ENCODE measurements around the gene TCF25. TPM values are rescaled to one million over a fixed set of nuclear protein-coding genes. Genes with fewer than 3 reads are reported as not detected.
"Not testable (repeated sequence)": the region's sequence is repeated elsewhere in the genome, so short reads cannot be mapped to it uniquely, and the experiment has no call there.

Gene TCF25
- total RNA-seq, 5 donors from 2014 or later (not counting 1 experiment from before 2014, with no cell fraction given) = 289 to 400 (median 322) TPM

GRCh38 chr16:89934611-89935553 is 61.5 kb downstream of the TCF25 start:
- no peak overlapping the region for H3K27ac ChIP-seq (ENCODE audit: low read length)
- Mint-ChIP-seq H3K27me3 (peaks cover 3 to 25% of the 10 kb centered on the region in 2 donors), H3K9me3 (no peaks in the 10 kb centered on the region), H3K27ac (no peak overlapping the region), H3K4me3 (no peak overlapping the region), H3K36me3 (no peaks in the 10 kb centered on the region), H3K4me1 (no peaks in the 10 kb centered on the region)
- WGBS (ENCODE audit: insufficient coverage) = 94% methylated on average over 50 of the region's 61 CpGs
- ATAC-seq (replicated peaks in 1 of 4) (no peak), DNase-seq (no peak)
- ChIA-PET CTCF (interaction anchor here in 1 of 2 donors (0.6 kb wide), 1 partner anchor 28 kb away, joined by 4 read pairs; no protein-coding TSS in a partner anchor), POLR2A (no interaction called here)
- peaks cover 0 to 38% of the 10 kb centered on the region in 2 experiments for H3K27me3 ChIP-seq (replicated peaks in 1 of 2; ENCODE audit: control insufficient read depth in 2 of 2, extremely low read depth in 1 of 2, insufficient read depth in 2 of 2, low read length in 1 of 2)
- no peak overlapping the region for H3K4me3 ChIP-seq (ENCODE audit: control insufficient read depth in 1 of 2, extremely low read depth in 1 of 2, low read length in 1 of 2)
- no peaks in the 10 kb centered on the region for H3K4me1 ChIP-seq (ENCODE audit: control insufficient read depth in 1 of 2, extremely low read depth in 1 of 2, insufficient read depth in 2 of 2, low read length in 2 of 2)
- no peaks in the 10 kb centered on the region for H3K36me3 ChIP-seq (ENCODE audit: control insufficient read depth in 2 of 2, extremely low read depth in 1 of 2, insufficient read depth in 1 of 2, low read length in 1 of 2)
- no peaks in the 10 kb centered on the region for H3K9me3 ChIP-seq

DNA sequence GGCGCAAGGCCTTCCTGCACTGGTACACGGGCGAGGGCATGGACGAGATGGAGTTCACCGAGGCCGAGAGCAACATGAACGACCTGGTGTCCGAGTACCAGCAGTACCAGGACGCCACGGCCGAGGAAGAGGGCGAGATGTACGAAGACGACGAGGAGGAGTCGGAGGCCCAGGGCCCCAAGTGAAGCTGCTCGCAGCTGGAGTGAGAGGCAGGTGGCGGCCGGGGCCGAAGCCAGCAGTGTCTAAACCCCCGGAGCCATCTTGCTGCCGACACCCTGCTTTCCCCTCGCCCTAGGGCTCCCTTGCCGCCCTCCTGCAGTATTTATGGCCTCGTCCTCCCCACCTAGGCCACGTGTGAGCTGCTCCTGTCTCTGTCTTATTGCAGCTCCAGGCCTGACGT is 62.2 kb downstream of the TCF25 start:
- DNase-seq; H3K4me3 ChIP-seq (ENCODE audit: control insufficient read depth in 1 of 2, extremely low read depth in 1 of 2, low read length in 1 of 2); H3K9me3 ChIP-seq; H3K4me1 Mint-ChIP-seq; H3K4me1 ChIP-seq (ENCODE audit: control insufficient read depth in 1 of 2, extremely low read depth in 1 of 2, insufficient read depth in 2 of 2, low read length in 2 of 2); H3K36me3 Mint-ChIP-seq; H3K36me3 ChIP-seq (ENCODE audit: control insufficient read depth in 2 of 2, extremely low read depth in 1 of 2, insufficient read depth in 1 of 2, low read length in 1 of 2); H3K27ac ChIP-seq (ENCODE audit: low read length); ATAC-seq (replicated peaks in 1 of 4); H3K9me3 Mint-ChIP-seq; H3K4me3 Mint-ChIP-seq; POLR2A ChIA-PET; H3K27ac Mint-ChIP-seq: not testable (repeated sequence)
- peaks cover 0 to 18% of the 10 kb centered on the region in 2 donors for H3K27me3 Mint-ChIP-seq
- H3K27me3 ChIP-seq (replicated peaks in 1 of 2; ENCODE audit: control insufficient read depth in 2 of 2, extremely low read depth in 1 of 2, insufficient read depth in 2 of 2, low read length in 1 of 2) = peaks cover 0 to 32% of the 10 kb centered on the region in 2 experiments
- WGBS (ENCODE audit: insufficient coverage) = 93% methylated on average over 20 of the region's 27 CpGs
- CTCF ChIA-PET = interaction anchor here in 1 of 2 donors (0.6 kb wide), 1 partner anchor 29 kb away, joined by 4 read pairs; no protein-coding TSS in a partner anchor

GRCh38 chr16:89936034-89936433 is 62.6 kb downstream of the TCF25 start:
- Mint-ChIP-seq H3K4me1 (no peaks in the 10 kb centered on the region), H3K36me3 (no peaks in the 10 kb centered on the region), H3K27ac (no peak overlapping the region), H3K27me3 (peaks cover 0 to 14% of the 10 kb centered on the region in 2 donors), H3K4me3 (no peak overlapping the region), H3K9me3 (no peaks in the 10 kb centered on the region)
- Histone ChIP-seq H3K9me3 (no peaks in the 10 kb centered on the region), H3K27ac (ENCODE audit: low read length) (no peak overlapping the region), H3K4me3 (ENCODE audit: control insufficient read depth in 1 of 2, extremely low read depth in 1 of 2, low read length in 1 of 2) (no peak overlapping the region), H3K27me3 (replicated peaks in 1 of 2; ENCODE audit: control insufficient read depth in 2 of 2, extremely low read depth in 1 of 2, insufficient read depth in 2 of 2, low read length in 1 of 2) (peaks cover 0 to 30% of the 10 kb centered on the region in 2 experiments), H3K36me3 (ENCODE audit: control insufficient read depth in 2 of 2, extremely low read depth in 1 of 2, insufficient read depth in 1 of 2, low read length in 1 of 2) (no peaks in the 10 kb centered on the region), H3K4me1 (ENCODE audit: control insufficient read depth in 1 of 2, extremely low read depth in 1 of 2, insufficient read depth in 2 of 2, low read length in 2 of 2) (no peaks in the 10 kb centered on the region)
- WGBS (ENCODE audit: insufficient coverage) = 75% methylated on average over 10 of the region's 13 CpGs
- ATAC-seq (replicated peaks in 1 of 4) = no peak
- ChIA-PET CTCF (no interaction called here), POLR2A (no interaction called here)
- no peak for DNase-seq

DNA sequence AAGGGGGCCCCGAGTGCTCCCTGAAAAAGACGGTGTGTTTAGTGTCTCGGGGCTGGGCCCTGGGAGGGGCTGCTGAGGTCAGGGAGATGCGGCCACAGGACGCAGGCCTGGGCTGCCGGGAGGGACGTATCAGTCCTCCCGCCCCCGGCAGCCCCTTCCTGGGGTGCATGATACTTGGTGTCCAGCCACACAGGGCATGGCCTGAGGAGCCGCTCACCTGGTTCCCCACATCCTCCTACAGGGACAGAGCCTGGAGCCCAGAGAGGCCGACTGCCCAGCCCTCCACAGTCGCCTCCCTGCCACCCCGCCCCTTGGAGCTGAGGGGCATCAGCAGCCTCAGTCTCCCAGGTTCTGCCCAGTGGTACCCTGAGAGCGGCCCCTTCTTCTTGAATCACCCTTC is 63.1 kb downstream of the TCF25 start:
- ATAC-seq (replicated peaks in 1 of 4) (no peak), DNase-seq (no peak)
- Mint-ChIP-seq H3K36me3 (no peaks in the 10 kb centered on the region), H3K27ac (no peak overlapping the region), H3K9me3 (no peaks in the 10 kb centered on the region), H3K27me3 (peaks cover 0 to 10% of the 10 kb centered on the region in 2 donors), H3K4me3 (no peak overlapping the region), H3K4me1 (no peaks in the 10 kb centered on the region)
- peaks cover 0 to 26% of the 10 kb centered on the region in 2 experiments for H3K27me3 ChIP-seq (replicated peaks in 1 of 2; ENCODE audit: control insufficient read depth in 2 of 2, extremely low read depth in 1 of 2, insufficient read depth in 2 of 2, low read length in 1 of 2)
- H3K9me3 ChIP-seq = no peaks in the 10 kb centered on the region
- 91% methylated on average over 12 of the region's 14 CpGs for WGBS (ENCODE audit: insufficient coverage)
- ChIA-PET POLR2A (no interaction called here), CTCF (no interaction called here)
- no peak overlapping the region for H3K4me3 ChIP-seq (ENCODE audit: control insufficient read depth in 1 of 2, extremely low read depth in 1 of 2, low read length in 1 of 2)
- no peak overlapping the region for H3K27ac ChIP-seq (ENCODE audit: low read length)
- no peaks in the 10 kb centered on the region for H3K4me1 ChIP-seq (ENCODE audit: control insufficient read depth in 1 of 2, extremely low read depth in 1 of 2, insufficient read depth in 2 of 2, low read length in 2 of 2)
- H3K36me3 ChIP-seq (ENCODE audit: control insufficient read depth in 2 of 2, extremely low read depth in 1 of 2, insufficient read depth in 1 of 2, low read length in 1 of 2) = no peaks in the 10 kb centered on the region

DNA sequence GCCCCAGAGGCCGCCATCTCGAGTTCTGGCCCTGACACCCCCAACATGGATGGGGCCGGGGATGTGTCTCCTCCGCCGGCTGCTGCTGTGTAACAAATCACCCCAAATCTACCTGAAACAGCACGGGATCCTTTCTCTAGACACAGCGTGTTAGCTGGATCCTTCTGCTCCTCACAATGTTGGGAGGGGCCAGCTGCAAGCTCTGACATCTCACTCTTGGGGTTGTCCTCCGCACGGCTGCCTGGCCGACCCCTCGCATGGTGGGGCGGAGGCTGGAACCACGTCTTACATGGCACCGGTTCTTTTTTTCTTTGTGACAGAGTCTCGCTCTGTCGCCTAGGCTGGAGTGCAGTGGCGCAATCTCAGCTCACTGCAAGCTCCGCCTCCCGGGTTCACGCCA is 63.6 kb downstream of the TCF25 start:
- Mint-ChIP-seq H3K27me3 (peaks cover 0 to 12% of the 10 kb centered on the region in 2 donors), H3K9me3 (no peaks in the 10 kb centered on the region), H3K4me1 (no peaks in the 10 kb centered on the region), H3K27ac (no peak overlapping the region), H3K4me3 (no peak overlapping the region), H3K36me3 (no peaks in the 10 kb centered on the region)
- H3K27me3 ChIP-seq (replicated peaks in 1 of 2; ENCODE audit: control insufficient read depth in 2 of 2, extremely low read depth in 1 of 2, insufficient read depth in 2 of 2, low read length in 1 of 2) = peaks cover 0 to 22% of the 10 kb centered on the region in 2 experiments
- no peaks in the 10 kb centered on the region for H3K36me3 ChIP-seq (ENCODE audit: control insufficient read depth in 2 of 2, extremely low read depth in 1 of 2, insufficient read depth in 1 of 2, low read length in 1 of 2)
- POLR2A ChIA-PET = no interaction called here
- ATAC-seq (replicated peaks in 1 of 4) = no peak
- DNase-seq = no peak
- WGBS (ENCODE audit: insufficient coverage) = 90% methylated on average over 14 of the region's 20 CpGs
- CTCF ChIA-PET = no interaction called here
- H3K4me1 ChIP-seq (ENCODE audit: control insufficient read depth in 1 of 2, extremely low read depth in 1 of 2, insufficient read depth in 2 of 2, low read length in 2 of 2) = no peaks in the 10 kb centered on the region
- no peak overlapping the region for H3K27ac ChIP-seq (ENCODE audit: low read length)
- no peak overlapping the region for H3K4me3 ChIP-seq (ENCODE audit: control insufficient read depth in 1 of 2, extremely low read depth in 1 of 2, low read length in 1 of 2)
- H3K9me3 ChIP-seq = no peaks in the 10 kb centered on the region

GRCh38 chr16:89938175-89938885 is 64.9 kb downstream of the TCF25 start:
- whole genome bisulfite sequencing (ENCODE audit: insufficient coverage) = 75% methylated on average over 16 of the region's 21 CpGs
- Histone ChIP-seq H3K9me3 (no peaks in the 10 kb centered on the region), H3K36me3 (ENCODE audit: control insufficient read depth in 2 of 2, extremely low read depth in 1 of 2, insufficient read depth in 1 of 2, low read length in 1 of 2) (no peaks in the 10 kb centered on the region), H3K4me3 (ENCODE audit: control insufficient read depth in 1 of 2, extremely low read depth in 1 of 2, low read length in 1 of 2) (no peak overlapping the region), H3K27ac (ENCODE audit: low read length) (no peak overlapping the region), H3K4me1 (ENCODE audit: control insufficient read depth in 1 of 2, extremely low read depth in 1 of 2, insufficient read depth in 2 of 2, low read length in 2 of 2) (no peaks in the 10 kb centered on the region), H3K27me3 (replicated peaks in 1 of 2; ENCODE audit: control insufficient read depth in 2 of 2, extremely low read depth in 1 of 2, insufficient read depth in 2 of 2, low read length in 1 of 2) (peaks cover 0 to 17% of the 10 kb centered on the region in 2 experiments)
- no peaks in the 10 kb centered on the region for H3K4me1 Mint-ChIP-seq
- ATAC-seq (replicated peaks in 1 of 4) = no peak
- no peaks in the 10 kb centered on the region for H3K9me3 Mint-ChIP-seq
- DNase-seq = no peak
- H3K36me3 Mint-ChIP-seq = no peaks in the 10 kb centered on the region
- peaks cover 0 to 16% of the 10 kb centered on the region in 2 donors for H3K27me3 Mint-ChIP-seq
- CTCF ChIA-PET = no interaction called here
- H3K4me3 Mint-ChIP-seq = no peak overlapping the region
- no peak overlapping the region for H3K27ac Mint-ChIP-seq
- POLR2A ChIA-PET = no interaction called here

All from T-cell (primary cell).